PC-9 (cell line): ENCODE results near the gene ATP2B2. TPM values are rescaled to one million over a fixed set of nuclear protein-coding genes. Genes with fewer than 3 reads are reported as not detected.

Source experiments
- BruUV-seq: library from RNA; stranded (reverse); fragments of 400-500 nt; replicated peaks from 2 replicates; lab custom pipeline; 2021; lab: Mats Ljungman, UMichigan
- CTCF ChIA-PET: fragments of 300-600 bp; sonication (Branson Sonifier 250); formaldehyde crosslinking; loops from one replicate; lab custom pipeline; 2022; ENCODE audit warnings: antibody characterized with exemption; lab: Charles Lee
- POLR2A ChIA-PET: fragments of 300-600 bp; sonication (Branson Sonifier 250); formaldehyde crosslinking; loops from one replicate; lab custom pipeline; 2022; ENCODE audit warnings: antibody characterized with exemption; ENCODE audit not compliant: unreplicated experiment; lab: Charles Lee
- DNase-seq, 2 experiments: peaks; one replicate each; pipeline versions ENCODE4 v3.0.0 to v3.0.0-alpha.2; 2015 to 2022; ENCODE audit warnings: mixed read lengths in 1 of 2
- H2AFZ ChIP-seq: fragments of 200-600 bp; sonication (generic); 2 replicates; pipeline ENCODE4 v1.8.1; 2017; ENCODE audit warnings: antibody characterized with exemption
- H3F3A ChIP-seq: fragments of 200-600 bp; sonication (generic); 2 replicates; pipeline ENCODE4 v1.8.1; 2017; ENCODE audit warnings: antibody characterized with exemption, mild to moderate bottlenecking, low read depth; ENCODE audit not compliant: insufficient read depth
- H3K27ac ChIP-seq: fragments of 200-600 bp; sonication (generic); 2 replicates; pipeline ENCODE4 v1.6.1; 2016; ENCODE audit warnings: mixed run types
- H3K27me3 ChIP-seq: fragments of 200-600 bp; sonication (generic); 2 replicates; pipeline ENCODE4 v1.6.1; 2016; ENCODE audit warnings: low read depth, mixed run types; ENCODE audit not compliant: insufficient read depth
- H3K36me3 ChIP-seq: fragments of 200-600 bp; sonication (generic); 2 replicates; pipeline ENCODE4 v1.6.1; 2016; ENCODE audit warnings: low read depth, mixed run types
- H3K4me1 ChIP-seq: fragments of 200-600 bp; sonication (generic); replicated peaks from 2 replicates; pipeline ENCODE4 v1.6.1; 2016; ENCODE audit warnings: mixed run types; ENCODE audit not compliant: insufficient read depth
- H3K4me2 ChIP-seq: fragments of 200-600 bp; sonication (generic); 2 replicates; pipeline ENCODE4 v1.6.1; 2017; ENCODE audit warnings: mixed run types
- H3K4me3 ChIP-seq: fragments of 200-600 bp; sonication (generic); 2 replicates; pipeline ENCODE4 v1.6.1; 2016; ENCODE audit warnings: mixed run types
- H3K79me2 ChIP-seq: fragments of 200-600 bp; sonication (generic); 2 replicates; pipeline ENCODE4 v1.6.1; 2017; ENCODE audit warnings: low read depth, mixed run types
- H3K9me2 ChIP-seq: fragments of 200-600 bp; sonication (generic); 2 replicates; pipeline ENCODE4 v1.8.1; 2017; ENCODE audit warnings: mild to moderate bottlenecking; ENCODE audit not compliant: insufficient read depth
- H3K9me3 ChIP-seq: fragments of 200-600 bp; sonication (generic); 2 replicates; pipeline ENCODE4 v1.8.1; 2016; ENCODE audit warnings: low read depth; ENCODE audit not compliant: insufficient read depth
- H4K20me1 ChIP-seq: fragments of 200-600 bp; sonication (generic); 2 replicates; pipeline ENCODE4 v1.8.1; 2017; ENCODE audit not compliant: insufficient read depth
- EZH2 ChIP-seq: fragments of 200-600 bp; sonication (generic); IDR thresholded peaks from 2 replicates; pipeline ENCODE4 v1.8.0; 2017; ENCODE audit warnings: antibody characterized with exemption, low read depth
- intact Hi-C: fragments of 100-400 bp; cut with micrococcal nuclease; formaldehyde crosslinking; loops from one replicate; pipeline ENCODE4 v1.10.0; 2022; ENCODE audit not compliant: unreplicated experiment
- total RNA-seq: library from RNA; stranded (reverse); gene quantifications from 2 replicates; pipeline ENCODE4 v1.2.3, GENCODE V29; 2021
- TF ChIP-seq, protein P1 (sequence below): fragments of 200-600 bp; sonication (generic); conservative IDR thresholded peaks from 2 replicates; pipeline ENCODE4 v1.6.1; 2017; ENCODE audit warnings: mixed run types, antibody characterized with exemption, mild to moderate bottlenecking, moderate library complexity

Gene ATP2B2
- total RNA-seq, 1 experiment from 2014 or later = not detected

- no peak overlapping the region for H3K27ac ChIP-seq
- H3K4me3 ChIP-seq = no peak overlapping the region
- H3K4me2 ChIP-seq = no peak overlapping the region
- BruUV-seq = no TSS peak
- no peaks in the 10 kb centered on the region for H3K4me1 ChIP-seq
- TF ChIP-seq, protein P1, sequence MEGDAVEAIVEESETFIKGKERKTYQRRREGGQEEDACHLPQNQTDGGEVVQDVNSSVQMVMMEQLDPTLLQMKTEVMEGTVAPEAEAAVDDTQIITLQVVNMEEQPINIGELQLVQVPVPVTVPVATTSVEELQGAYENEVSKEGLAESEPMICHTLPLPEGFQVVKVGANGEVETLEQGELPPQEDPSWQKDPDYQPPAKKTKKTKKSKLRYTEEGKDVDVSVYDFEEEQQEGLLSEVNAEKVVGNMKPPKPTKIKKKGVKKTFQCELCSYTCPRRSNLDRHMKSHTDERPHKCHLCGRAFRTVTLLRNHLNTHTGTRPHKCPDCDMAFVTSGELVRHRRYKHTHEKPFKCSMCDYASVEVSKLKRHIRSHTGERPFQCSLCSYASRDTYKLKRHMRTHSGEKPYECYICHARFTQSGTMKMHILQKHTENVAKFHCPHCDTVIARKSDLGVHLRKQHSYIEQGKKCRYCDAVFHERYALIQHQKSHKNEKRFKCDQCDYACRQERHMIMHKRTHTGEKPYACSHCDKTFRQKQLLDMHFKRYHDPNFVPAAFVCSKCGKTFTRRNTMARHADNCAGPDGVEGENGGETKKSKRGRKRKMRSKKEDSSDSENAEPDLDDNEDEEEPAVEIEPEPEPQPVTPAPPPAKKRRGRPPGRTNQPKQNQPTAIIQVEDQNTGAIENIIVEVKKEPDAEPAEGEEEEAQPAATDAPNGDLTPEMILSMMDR = no peak
- TF ChIP-seq EZH2 = no peak
- H3F3A ChIP-seq = no peaks in the 10 kb centered on the region
- intact Hi-C loops = no loop called here
- no peaks in the 10 kb centered on the region for H3K9me3 ChIP-seq
- peaks cover 99% of the 10 kb centered on the region for H3K27me3 ChIP-seq
- ChIA-PET POLR2A (no interaction called here), CTCF (no interaction called here)
- H4K20me1 ChIP-seq = no peaks in the 10 kb centered on the region
- DNase-seq = no peak
- H3K9me2 ChIP-seq = no peaks in the 10 kb centered on the region
- H2AFZ ChIP-seq = no peak overlapping the region
- no peaks in the 10 kb centered on the region for H3K36me3 ChIP-seq
- H3K79me2 ChIP-seq = no peaks in the 10 kb centered on the region
These were observed 19.5 kb upstream of the ATP2B2 start for GRCh38 chr3:10524799-10525301.

GRCh38 chr3:10524270-10524669 lies 18.9 kb upstream of the ATP2B2 start:
- H3F3A ChIP-seq = no peaks in the 10 kb centered on the region
- no peaks in the 10 kb centered on the region for H3K4me1 ChIP-seq
- no peaks in the 10 kb centered on the region for H4K20me1 ChIP-seq
- H2AFZ ChIP-seq = no peak overlapping the region
- H3K27me3 ChIP-seq = peaks cover 99% of the 10 kb centered on the region
- BruUV-seq = no TSS peak
- H3K4me2 ChIP-seq = no peak overlapping the region
- H3K27ac ChIP-seq = no peak overlapping the region
- H3K79me2 ChIP-seq = no peaks in the 10 kb centered on the region
- intact Hi-C loops = no loop called here
- no peaks in the 10 kb centered on the region for H3K9me3 ChIP-seq
- ChIA-PET CTCF (no interaction called here), POLR2A (no interaction called here)
- no peak for TF ChIP-seq EZH2
- TF ChIP-seq, protein P1 = no peak
- H3K4me3 ChIP-seq = no peak overlapping the region
- DNase-seq = no peak
- H3K36me3 ChIP-seq = no peaks in the 10 kb centered on the region
- H3K9me2 ChIP-seq = no peaks in the 10 kb centered on the region

GRCh38 chr3:10523561-10523960 lies 18.2 kb upstream of the ATP2B2 start:
- ChIA-PET CTCF (no interaction called here), POLR2A (no interaction called here)
- Histone ChIP-seq H3F3A (no peaks in the 10 kb centered on the region), H2AFZ (no peak overlapping the region), H4K20me1 (no peaks in the 10 kb centered on the region), H3K4me3 (no peak overlapping the region), H3K27ac (no peak overlapping the region), H3K36me3 (no peaks in the 10 kb centered on the region), H3K9me2 (no peaks in the 10 kb centered on the region), H3K4me2 (no peak overlapping the region), H3K27me3 (peaks cover 99% of the 10 kb centered on the region), H3K79me2 (no peaks in the 10 kb centered on the region), H3K4me1 (no peaks in the 10 kb centered on the region), H3K9me3 (no peaks in the 10 kb centered on the region)
- BruUV-seq = no TSS peak
- DNase-seq = no peak
- TF ChIP-seq, protein P1 = no peak
- no peak for TF ChIP-seq EZH2
- intact Hi-C loops = no loop called here
